Measurements from ENCODE around the gene FAM174B.

- TF ChIP-seq TAF1 (conservative IDR thresholded peaks at IDR 0.05) = no peak
- TF ChIP-seq CTCF (IDR thresholded peaks at IDR 0.05; ENCODE audit: low read depth, low read length, missing input control) = no peak
- TF ChIP-seq NR2F2 (IDR thresholded peaks at IDR 0.05) = no peak
- TF ChIP-seq JUND (IDR thresholded peaks at IDR 0.05) = no peak
- no peak for TF ChIP-seq MAX (IDR thresholded peaks at IDR 0.05)
- no peak for TF ChIP-seq RAD21 (IDR thresholded peaks at IDR 0.05)
- no peak for TF ChIP-seq EGR1 (IDR thresholded peaks at IDR 0.05; ENCODE audit: low read depth in 2 of 2)
- TF ChIP-seq GABPA (IDR thresholded peaks at IDR 0.05 in 1 of 2, conservative IDR thresholded peaks at IDR 0.05 in 1 of 2) = no peak
- TF ChIP-seq RXRA (IDR thresholded peaks at IDR 0.05) = no peak
- no peak for TF ChIP-seq REST (IDR thresholded peaks at IDR 0.05)
These were observed 74.6 kb downstream of the FAM174B start for GRCh38 chr15:92580933-92581445.

Measured in liver (tissue), 3 donors.